T47D (cell line): ENCODE results near the gene CYP2A6.
"Not testable (repeated sequence)": the region's sequence is repeated elsewhere in the genome, so short reads cannot be mapped to it uniquely, and the experiment has no call there.

Experiments
- DNase-seq, 2 experiments: peaks; one replicate each; pipeline versions ENCODE4 v3.0.0 to v3.0.0-alpha.2; 2011 to 2012; ENCODE audit warnings: low read depth in 1 of 2, low spot score in 1 of 2
- JUND ChIP-seq: IDR thresholded peaks from 2 replicates; pipeline ENCODE4 v1.6.1; 2012; ENCODE audit warnings: low read depth
- in situ Hi-C: cut with HindIII; loops from 2 replicates; pipeline ENCODE4 v1.10.0; 2016; ENCODE audit warnings: low sequenced_read_pairs, low pct_unique_long_range_greater_than_20kb

Gene CYP2A6

DNA sequence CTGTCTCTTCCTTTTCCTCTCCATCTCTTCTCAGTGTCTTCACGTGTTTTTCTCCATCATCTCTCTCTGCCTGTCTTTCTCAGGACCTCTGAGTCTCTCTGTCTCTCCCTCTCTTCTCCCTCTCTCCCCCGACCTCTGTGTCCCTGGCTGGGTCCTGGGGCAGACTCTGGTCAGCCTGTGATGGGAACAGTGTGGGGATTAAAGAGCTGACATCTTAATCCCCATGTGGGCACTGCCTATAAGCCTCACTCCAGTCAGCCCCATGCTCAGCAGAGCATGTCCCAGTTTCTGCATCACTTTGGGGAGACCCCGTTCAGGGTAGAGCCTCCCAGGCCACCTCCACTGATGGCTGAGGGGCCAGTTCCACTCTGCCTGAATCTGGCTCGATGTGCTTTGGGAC lies 35.0 kb downstream of the CYP2A6 start:
- TF ChIP-seq JUND = no peak
- DNase-seq = no peak
- in situ Hi-C loops = no loop called here

- in situ Hi-C loops = no loop called here
- no peak for TF ChIP-seq JUND
- no peak for DNase-seq
Measured at GRCh38 chr19:40813182-40813581, 37.1 kb downstream of the CYP2A6 start.

- in situ Hi-C loops = not testable (repeated sequence)
Measured at GRCh38 chr19:40812571-40812970, 37.7 kb downstream of the CYP2A6 start.

GRCh38 chr19:40811478-40812341 lies 38.5 kb downstream of the CYP2A6 start:
- DNase-seq = no peak
- no peak for TF ChIP-seq JUND
- in situ Hi-C loops = no loop called here

More at GRCh38 chr19:40812571-40812970, 37.7 kb downstream of the CYP2A6 start:
- DNase-seq = not testable (repeated sequence)

DNA sequence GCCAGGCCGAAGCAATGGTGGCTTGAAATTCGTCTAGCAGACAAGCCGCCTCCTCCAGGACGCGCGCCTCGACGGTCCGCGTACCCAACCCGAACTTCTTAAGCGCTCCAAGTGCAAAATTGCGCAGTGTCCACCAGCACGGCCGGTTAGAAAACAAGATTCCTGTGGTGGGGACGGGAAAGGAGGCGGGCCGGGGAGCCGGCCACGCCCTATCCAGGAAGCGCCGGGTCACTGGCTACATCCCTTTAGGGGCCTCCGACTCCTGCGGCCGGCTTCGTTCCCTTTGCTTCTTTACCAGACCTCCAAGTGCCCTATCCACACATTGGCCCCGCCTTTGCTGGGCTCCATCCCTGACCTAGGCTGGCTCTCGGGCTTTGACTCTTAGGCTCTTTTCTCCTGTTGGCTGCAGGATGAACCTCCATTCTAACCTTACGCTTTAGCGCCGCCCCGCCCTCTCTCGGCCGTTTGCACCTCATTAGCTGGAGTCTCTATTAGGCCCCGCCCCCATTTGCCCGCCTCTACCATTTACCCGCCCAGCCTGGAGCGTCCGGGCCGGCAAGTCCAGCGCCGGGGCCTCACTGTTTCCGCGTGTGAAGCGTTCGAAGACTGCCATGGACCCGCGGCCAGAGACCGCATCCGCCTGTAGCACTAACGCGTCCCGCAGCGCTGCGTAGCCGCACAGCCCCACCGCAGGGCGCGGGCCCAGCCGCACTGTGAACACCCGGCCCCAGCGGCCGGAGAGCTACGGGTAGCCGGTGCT lies 39.4 kb downstream of the CYP2A6 start:
- DNase-seq = peak in 1 of 2 experiments; percentile 95
- in situ Hi-C loops = not testable (repeated sequence)

GRCh38 chr19:40810160-40810559 lies 40.1 kb downstream of the CYP2A6 start:
- in situ Hi-C loops = no loop called here
- TF ChIP-seq JUND = no peak
- DNase-seq = no peak

DNA sequence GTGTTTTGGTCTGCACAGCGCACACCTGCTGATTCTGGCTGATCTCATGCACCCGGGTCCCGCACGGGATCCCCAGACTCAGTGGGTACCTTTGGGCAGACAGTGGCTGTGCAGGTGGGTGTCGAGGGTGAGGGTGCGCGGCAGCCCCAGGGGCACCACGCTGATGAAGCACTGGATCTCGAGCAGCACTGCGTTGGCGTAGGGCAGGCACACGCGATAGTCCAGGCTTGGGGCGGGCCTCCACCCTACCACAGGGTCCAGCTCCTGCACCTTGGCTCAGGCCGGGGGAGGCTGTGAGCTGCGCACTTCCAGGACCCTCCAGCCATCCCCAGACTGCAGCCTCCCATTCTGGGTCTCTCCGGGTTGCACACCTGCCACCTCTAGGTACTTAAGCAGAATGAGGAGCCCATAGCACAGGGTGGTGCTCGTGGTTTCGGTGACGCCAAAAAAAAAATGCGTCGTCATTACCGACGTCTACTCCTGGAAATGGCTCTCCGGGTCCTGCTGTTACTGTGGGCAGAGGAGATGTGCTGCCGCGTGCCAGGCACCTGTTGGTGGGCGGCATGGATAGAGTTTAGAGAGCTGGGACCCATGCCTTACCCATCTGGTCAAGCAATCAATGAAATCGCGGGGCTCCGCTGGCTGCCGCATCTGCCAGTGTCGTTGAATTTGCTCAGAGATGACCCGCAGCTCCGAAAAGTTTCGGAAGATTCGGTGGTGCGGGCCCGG lies 40.7 kb downstream of the CYP2A6 start:
- no peak for TF ChIP-seq JUND
- in situ Hi-C loops = no loop called here
- DNase-seq = no peak

GRCh38 chr19:40808497-40808896 lies 41.8 kb downstream of the CYP2A6 start:
- in situ Hi-C loops = no loop called here

DNA sequence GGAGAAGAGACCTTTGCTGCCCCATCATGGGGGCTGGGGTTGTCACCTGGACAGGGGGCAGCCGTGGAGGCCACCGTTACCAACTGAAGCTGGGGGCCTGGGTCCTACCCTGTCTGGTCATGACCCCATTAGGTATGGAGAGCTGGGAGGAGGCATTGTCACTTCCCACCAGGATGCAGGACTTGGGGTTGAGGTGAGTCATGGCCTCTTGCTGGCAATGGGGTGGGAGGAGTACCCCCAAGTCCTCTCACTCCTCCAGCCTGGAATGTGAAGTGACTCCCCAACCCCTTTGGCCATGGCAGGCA lies 42.3 kb downstream of the CYP2A6 start:
- in situ Hi-C loops = no loop called here
- DNase-seq = no peak

More at GRCh38 chr19:40808497-40808896, 41.8 kb downstream of the CYP2A6 start:
- TF ChIP-seq JUND = no peak
- DNase-seq = no peak

GRCh38 chr19:40807147-40808020 lies 42.9 kb downstream of the CYP2A6 start:
- peak in 1 of 2 experiments; percentile 82 for DNase-seq
- in situ Hi-C loops = no loop called here
- TF ChIP-seq JUND = no peak

More for the DNA sequence above, 42.3 kb downstream of the CYP2A6 start:
- no peak for TF ChIP-seq JUND

- in situ Hi-C loops = no loop called here
- DNase-seq = peak in 1 of 2 experiments; percentile 71
- TF ChIP-seq JUND = no peak
Measured at GRCh38 chr19:40806423-40807146, 43.7 kb downstream of the CYP2A6 start.
